Measurements from ENCODE around the gene PIK3R4.

DNA sequence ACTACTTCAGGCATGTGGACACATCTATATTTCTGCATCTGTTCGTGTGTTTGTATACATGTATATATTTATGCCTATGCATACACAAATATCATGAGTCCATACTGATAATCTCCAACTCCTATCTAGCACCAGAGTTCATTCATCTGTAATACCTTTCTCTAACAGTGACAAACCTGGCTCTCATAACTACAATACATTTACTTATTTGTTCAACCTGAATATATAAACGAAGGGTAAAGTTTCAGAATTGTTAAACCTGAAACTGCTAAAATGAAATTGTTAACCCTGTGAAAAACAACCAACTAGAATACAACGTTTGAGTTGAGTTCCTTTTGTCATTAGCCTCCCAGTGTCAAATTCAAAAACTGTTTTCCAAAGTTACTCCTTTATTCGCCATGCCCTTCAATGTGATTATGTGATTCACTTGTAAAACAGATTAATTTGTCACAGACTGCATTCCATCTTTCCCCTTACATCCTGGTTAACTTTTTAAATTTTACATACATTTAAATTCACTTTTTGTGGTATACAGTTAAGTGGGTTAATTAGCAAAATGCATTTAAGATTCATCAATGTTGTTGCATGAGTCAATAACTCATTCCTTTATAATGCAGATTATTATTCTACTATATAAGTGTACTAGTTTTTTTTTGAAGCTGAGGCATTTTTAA lies 58.5 kb downstream of the PIK3R4 start:
- TF ChIP-seq, protein P1, sequence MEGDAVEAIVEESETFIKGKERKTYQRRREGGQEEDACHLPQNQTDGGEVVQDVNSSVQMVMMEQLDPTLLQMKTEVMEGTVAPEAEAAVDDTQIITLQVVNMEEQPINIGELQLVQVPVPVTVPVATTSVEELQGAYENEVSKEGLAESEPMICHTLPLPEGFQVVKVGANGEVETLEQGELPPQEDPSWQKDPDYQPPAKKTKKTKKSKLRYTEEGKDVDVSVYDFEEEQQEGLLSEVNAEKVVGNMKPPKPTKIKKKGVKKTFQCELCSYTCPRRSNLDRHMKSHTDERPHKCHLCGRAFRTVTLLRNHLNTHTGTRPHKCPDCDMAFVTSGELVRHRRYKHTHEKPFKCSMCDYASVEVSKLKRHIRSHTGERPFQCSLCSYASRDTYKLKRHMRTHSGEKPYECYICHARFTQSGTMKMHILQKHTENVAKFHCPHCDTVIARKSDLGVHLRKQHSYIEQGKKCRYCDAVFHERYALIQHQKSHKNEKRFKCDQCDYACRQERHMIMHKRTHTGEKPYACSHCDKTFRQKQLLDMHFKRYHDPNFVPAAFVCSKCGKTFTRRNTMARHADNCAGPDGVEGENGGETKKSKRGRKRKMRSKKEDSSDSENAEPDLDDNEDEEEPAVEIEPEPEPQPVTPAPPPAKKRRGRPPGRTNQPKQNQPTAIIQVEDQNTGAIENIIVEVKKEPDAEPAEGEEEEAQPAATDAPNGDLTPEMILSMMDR (IDR thresholded peaks at IDR 0.05): no peak
- no peak for TF ChIP-seq POLR2A (IDR thresholded peaks at IDR 0.05)

All from Peyer's patch (tissue), 4 donors.